ENCODE measurements around the gene CD63. TPM values are rescaled to one million over a fixed set of nuclear protein-coding genes. Genes with fewer than 3 reads are reported as not detected.

CD63 gene
- total and polyA plus RNA-seq, 3 experiments from 2014 or later = 200 to 375 (median 202) TPM

DNA sequence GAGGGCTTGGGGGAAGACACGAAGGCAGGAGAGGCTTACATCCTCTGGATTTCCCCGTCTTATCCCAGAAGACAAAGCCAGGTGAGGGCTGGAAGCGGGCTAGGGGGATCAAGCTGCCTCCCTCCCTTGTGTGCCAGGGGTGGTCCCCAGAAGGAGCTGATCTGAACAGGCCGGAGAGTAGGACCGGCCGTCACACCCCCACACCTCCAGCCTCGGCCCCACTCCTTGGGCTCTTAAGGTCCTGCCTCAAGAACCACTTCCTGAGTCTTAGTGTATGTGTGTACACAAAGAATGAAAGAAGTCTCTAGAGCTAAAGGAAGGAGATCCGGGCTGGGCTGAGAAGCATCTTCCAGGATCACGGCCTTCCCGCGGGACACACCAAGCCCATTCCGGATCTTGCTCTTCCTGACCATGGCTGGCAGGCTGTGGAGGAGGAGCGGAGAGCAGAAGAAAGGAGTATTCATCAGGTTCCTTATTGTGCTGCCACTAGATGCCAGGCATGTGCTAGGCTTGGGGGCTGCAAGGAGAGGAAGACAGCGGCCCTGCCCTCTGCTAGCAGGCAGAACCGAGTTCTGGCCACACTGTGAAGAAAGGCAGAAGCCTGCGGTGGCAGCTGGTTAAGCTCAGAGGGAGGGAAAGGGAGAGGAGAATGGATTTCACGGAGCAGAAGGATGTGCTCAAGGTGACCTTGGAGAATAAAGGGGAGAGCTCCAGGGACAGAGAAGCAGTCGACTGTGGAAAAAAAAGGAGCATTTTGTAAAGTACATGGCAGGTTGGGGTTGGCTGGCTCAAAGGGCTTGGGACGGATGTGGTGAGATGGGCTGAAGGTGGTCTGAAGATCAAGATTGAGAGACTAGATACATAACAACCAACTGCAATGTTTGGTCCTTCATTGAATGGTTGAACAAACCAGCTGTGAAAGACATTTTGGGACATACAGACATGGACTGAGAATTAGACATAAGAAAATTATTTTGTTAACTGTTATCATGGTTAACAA is 1.3 kb upstream of the CD63 start:
- POLR2A ChIA-PET = interaction anchor here (0.7 to 2.6 kb wide), 8 partner anchors 7 to 460 kb away, joined by 3 to 11 read pairs (median 6); partner anchors contain the start of genes BLOC1S1, ORMDL2, PYM1 and RAB5B
- Histone ChIP-seq H3K4me3 (ENCODE audit: low read length) (peak overlapping the region; percentile 84), H3K27me3 (ENCODE audit: insufficient read depth, low read length, poor library complexity, severe bottlenecking) (no peaks in the 10 kb centered on the region), H3K27ac (ENCODE audit: low read depth, low read length) (peak overlapping the region; percentile 83), H3K36me3 (ENCODE audit: insufficient read depth, low read length) (no peaks in the 10 kb centered on the region), H3K4me1 (ENCODE audit: insufficient read depth, low read length) (peaks cover 30% of the 10 kb centered on the region), H3K9me3 (ENCODE audit: low read length) (no peaks in the 10 kb centered on the region)
- Mint-ChIP-seq H3K36me3 (peaks cover 0 to 23% (median 2%) of the 10 kb centered on the region in 3 donors), H3K27ac (peak overlapping the region; percentile 65 to 96 (median 91)), H3K4me3 (peak overlapping the region; percentile 83 to 95 (median 88)), H3K4me1 (peaks cover 31 to 40% (median 32%) of the 10 kb centered on the region in 3 donors), H3K9me3 (no peaks in the 10 kb centered on the region), H3K27me3 (no peaks in the 10 kb centered on the region)
- CTCF ChIA-PET = interaction anchor here (0.7 to 2.4 kb wide), 11 partner anchors 9 to 406 kb away, joined by 3 to 25 read pairs (median 3); partner anchors contain the start of genes BLOC1S1, ESYT1 and RDH5
- DNase-seq = peak in 3 of 5 donors; percentile 20 to 39 (median 37)

DNA sequence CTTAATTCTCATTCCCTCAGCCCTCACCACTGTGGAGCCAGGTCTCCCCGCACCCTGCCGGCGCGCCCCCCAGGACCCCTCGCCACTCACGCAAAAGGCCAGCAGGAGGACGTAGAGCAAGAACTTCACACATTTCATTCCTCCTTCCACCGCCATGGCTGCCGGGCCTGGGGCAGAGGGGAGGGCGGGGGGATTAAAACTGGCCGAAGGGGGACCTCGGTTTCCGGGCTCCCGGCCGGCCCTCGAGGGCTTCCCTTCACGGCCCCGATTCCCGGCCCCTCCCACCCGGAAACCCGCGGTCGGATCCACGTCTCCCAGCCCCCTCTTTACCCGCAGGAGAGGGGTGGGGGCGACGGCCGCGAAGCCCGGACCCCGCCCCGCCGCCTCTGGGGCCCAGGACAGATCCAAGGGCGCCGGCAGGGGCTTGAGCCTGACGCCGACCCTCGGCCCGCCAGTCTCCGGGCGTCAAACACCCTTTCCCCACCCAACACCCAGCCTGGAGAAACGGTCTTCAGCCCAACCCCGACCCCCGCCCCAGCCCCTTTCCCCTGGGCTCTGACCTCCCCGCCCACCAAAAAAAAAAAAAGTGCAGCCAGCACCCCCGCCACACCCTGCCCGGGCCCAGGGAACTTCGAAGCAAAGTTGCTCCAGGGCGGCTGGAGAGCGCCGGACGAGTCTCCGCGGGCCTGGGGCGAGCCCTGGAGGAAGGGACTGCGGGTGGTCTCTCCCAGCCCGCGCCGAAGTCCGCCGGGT is 447 bp downstream of the CD63 start:
- CTCF ChIA-PET = interaction anchor here (1.5 to 2.4 kb wide), 4 partner anchors 8 to 399 kb away, joined by 3 to 25 read pairs (median 12); partner anchors contain the start of genes ESYT1 and RDH5
- peak in 1 of 5 donors; percentile 41 for DNase-seq
- Mint-ChIP-seq H3K36me3 (peaks cover 0 to 36% (median 6%) of the 10 kb centered on the region in 3 donors), H3K9me3 (no peaks in the 10 kb centered on the region), H3K4me1 (peaks cover 37 to 46% (median 40%) of the 10 kb centered on the region in 3 donors), H3K4me3 (peak overlapping the region; percentile 66 to 95 (median 84)), H3K27ac (peak overlapping the region; percentile 35 to 97 (median 88)), H3K27me3 (no peaks in the 10 kb centered on the region)
- peak overlapping the region; percentile 84 for H3K4me3 ChIP-seq (ENCODE audit: low read length)
- peak overlapping the region; percentile 83 for H3K27ac ChIP-seq (ENCODE audit: low read depth, low read length)
- no peaks in the 10 kb centered on the region for H3K36me3 ChIP-seq (ENCODE audit: insufficient read depth, low read length)
- POLR2A ChIA-PET = interaction anchor here (1.3 to 2.6 kb wide), 4 partner anchors 10 to 461 kb away, joined by 5 to 11 read pairs (median 8); partner anchors contain the start of genes BLOC1S1, RAB5B and SMARCC2
- no peaks in the 10 kb centered on the region for H3K9me3 ChIP-seq (ENCODE audit: low read length)
- no peaks in the 10 kb centered on the region for H3K27me3 ChIP-seq (ENCODE audit: insufficient read depth, low read length, poor library complexity, severe bottlenecking)
- peaks cover 34% of the 10 kb centered on the region for H3K4me1 ChIP-seq (ENCODE audit: insufficient read depth, low read length)

DNA sequence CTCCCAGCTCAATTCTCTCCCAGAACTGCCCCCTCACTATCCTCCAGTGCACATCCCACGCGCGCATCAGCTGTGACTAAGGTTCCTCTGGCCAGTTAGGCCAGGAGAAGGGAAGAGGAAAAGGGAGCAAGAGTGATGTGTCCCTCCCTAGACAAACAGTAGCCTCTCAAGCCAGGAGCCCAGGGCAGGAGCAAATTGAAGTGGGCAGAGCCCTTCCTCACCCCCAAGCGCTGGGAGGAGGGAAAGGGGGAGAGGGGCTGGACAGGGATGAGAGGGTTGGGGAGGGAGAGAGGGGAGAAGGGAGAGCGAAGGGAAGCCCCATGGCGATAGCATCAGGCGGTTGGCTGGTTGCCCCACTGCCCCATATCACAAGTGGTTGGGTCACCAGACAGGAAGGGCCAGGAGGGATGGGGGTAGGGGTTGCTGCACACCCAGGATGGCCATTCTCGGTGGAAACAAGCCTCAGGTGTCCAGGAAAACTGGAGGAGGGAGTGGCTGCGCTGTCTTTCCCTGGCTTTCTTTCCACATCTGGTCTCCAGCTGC is 1.1 kb downstream of the CD63 start:
- H3K27me3 Mint-ChIP-seq = no peaks in the 10 kb centered on the region
- no peaks in the 10 kb centered on the region for H3K9me3 Mint-ChIP-seq
- peak overlapping the region; percentile 83 for H3K27ac ChIP-seq (ENCODE audit: low read depth, low read length)
- H3K4me1 ChIP-seq (ENCODE audit: insufficient read depth, low read length) = peaks cover 34% of the 10 kb centered on the region
- no peaks in the 10 kb centered on the region for H3K36me3 ChIP-seq (ENCODE audit: insufficient read depth, low read length)
- ChIA-PET POLR2A (no interaction called here), CTCF (interaction anchor here (0.9 to 1.3 kb wide), 2 partner anchors 9 to 10 kb away, joined by 3 read pairs; no protein-coding TSS in a partner anchor)
- peak overlapping the region; percentile 76 to 97 (median 88) for H3K27ac Mint-ChIP-seq
- peak overlapping the region; percentile 14 for H3K4me3 ChIP-seq (ENCODE audit: low read length)
- no peaks in the 10 kb centered on the region for H3K9me3 ChIP-seq (ENCODE audit: low read length)
- H3K4me3 Mint-ChIP-seq = peak overlapping the region; percentile 66 to 95 (median 83)
- H3K36me3 Mint-ChIP-seq = peaks cover 0 to 39% (median 6%) of the 10 kb centered on the region in 3 donors
- H3K27me3 ChIP-seq (ENCODE audit: insufficient read depth, low read length, poor library complexity, severe bottlenecking) = no peaks in the 10 kb centered on the region
- DNase-seq = no peak
- peaks cover 37 to 46% (median 40%) of the 10 kb centered on the region in 3 donors for H3K4me1 Mint-ChIP-seq

DNA sequence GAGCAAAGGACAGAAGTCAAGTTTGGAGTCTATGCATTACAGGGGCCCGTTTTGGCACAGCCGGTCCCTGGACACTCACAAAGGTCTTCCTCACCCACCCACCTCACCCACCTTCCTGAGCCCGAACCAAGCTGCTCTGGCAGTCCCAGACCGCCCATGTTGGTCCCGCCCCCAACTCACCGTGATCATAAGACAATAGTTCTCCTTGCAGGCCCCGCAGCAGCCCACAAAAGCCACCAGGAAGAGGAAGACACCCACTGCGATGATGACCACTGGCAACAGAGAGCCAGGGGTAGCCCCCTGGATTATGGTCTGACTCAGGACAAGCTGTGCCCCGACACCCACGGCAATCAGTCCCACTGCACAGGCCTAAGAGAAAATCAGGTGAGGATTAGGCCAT is 1.8 kb downstream of the CD63 start:
- H3K27ac Mint-ChIP-seq = peak overlapping the region; percentile 58 to 93 (median 88)
- ChIA-PET POLR2A (no interaction called here), CTCF (interaction anchor here (0.9 to 1.3 kb wide), 2 partner anchors 10 to 11 kb away, joined by 3 read pairs; no protein-coding TSS in a partner anchor)
- Histone ChIP-seq H3K36me3 (ENCODE audit: insufficient read depth, low read length) (no peaks in the 10 kb centered on the region), H3K4me3 (ENCODE audit: low read length) (no peak overlapping the region), H3K4me1 (ENCODE audit: insufficient read depth, low read length) (peaks cover 34% of the 10 kb centered on the region), H3K27ac (ENCODE audit: low read depth, low read length) (peak overlapping the region; percentile 83), H3K27me3 (ENCODE audit: insufficient read depth, low read length, poor library complexity, severe bottlenecking) (no peaks in the 10 kb centered on the region), H3K9me3 (ENCODE audit: low read length) (no peaks in the 10 kb centered on the region)
- H3K27me3 Mint-ChIP-seq = no peaks in the 10 kb centered on the region
- DNase-seq = no peak
- no peaks in the 10 kb centered on the region for H3K9me3 Mint-ChIP-seq
- H3K4me3 Mint-ChIP-seq = peak overlapping the region; percentile 66 to 95 (median 83)
- peaks cover 0 to 39% (median 6%) of the 10 kb centered on the region in 3 donors for H3K36me3 Mint-ChIP-seq
- H3K4me1 Mint-ChIP-seq = peaks cover 37 to 46% (median 40%) of the 10 kb centered on the region in 3 donors

DNA sequence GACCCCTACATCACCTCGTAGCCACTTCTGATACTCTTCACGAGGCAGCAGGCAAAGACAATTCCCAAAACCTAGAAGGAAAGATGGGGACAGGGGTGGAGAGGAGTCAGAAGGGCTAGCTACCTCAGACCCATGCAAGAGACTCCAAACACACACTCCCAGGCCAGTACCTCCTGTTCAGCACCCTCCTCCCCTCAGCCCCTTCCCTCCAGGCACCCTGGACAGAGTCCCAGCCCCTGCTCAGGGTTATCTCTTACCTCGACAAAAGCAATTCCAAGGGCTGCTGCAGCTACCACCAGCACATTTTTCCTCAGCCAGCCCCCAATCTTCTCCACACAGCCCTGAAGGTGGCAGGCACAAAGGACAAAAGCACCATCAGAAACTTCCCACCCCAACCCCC is 3.3 kb downstream of the CD63 start:
- peak overlapping the region in 6 of 8 donors; percentile 35 to 88 (median 71) for H3K27ac Mint-ChIP-seq
- no peaks in the 10 kb centered on the region for H3K27me3 ChIP-seq (ENCODE audit: insufficient read depth, low read length, poor library complexity, severe bottlenecking)
- H3K27me3 Mint-ChIP-seq = no peaks in the 10 kb centered on the region
- H3K36me3 ChIP-seq (ENCODE audit: insufficient read depth, low read length) = no peaks in the 10 kb centered on the region
- H3K27ac ChIP-seq (ENCODE audit: low read depth, low read length) = no peak overlapping the region
- peak overlapping the region in 3 of 7 donors; percentile 60 to 78 (median 66) for H3K4me3 Mint-ChIP-seq
- H3K4me3 ChIP-seq (ENCODE audit: low read length) = no peak overlapping the region
- peaks cover 35 to 55% (median 37%) of the 10 kb centered on the region in 3 donors for H3K4me1 Mint-ChIP-seq
- H3K36me3 Mint-ChIP-seq = peaks cover 0 to 44% (median 6%) of the 10 kb centered on the region in 3 donors
- H3K4me1 ChIP-seq (ENCODE audit: insufficient read depth, low read length) = peaks cover 37% of the 10 kb centered on the region
- H3K9me3 ChIP-seq (ENCODE audit: low read length) = no peaks in the 10 kb centered on the region
- POLR2A ChIA-PET = interaction anchor here (1.0 to 1.8 kb wide), 3 partner anchors 10 to 104 kb away, joined by 3 to 4 read pairs (median 4); partner anchors contain the start of genes BLOC1S1 and DNAJC14
- DNase-seq = no peak
- no peaks in the 10 kb centered on the region for H3K9me3 Mint-ChIP-seq
- CTCF ChIA-PET = interaction anchor here (0.9 to 6.9 kb wide), 5 partner anchors 9 to 69 kb away, joined by 3 to 67 read pairs (median 4); partner anchors contain the start of gene BLOC1S1

DNA sequence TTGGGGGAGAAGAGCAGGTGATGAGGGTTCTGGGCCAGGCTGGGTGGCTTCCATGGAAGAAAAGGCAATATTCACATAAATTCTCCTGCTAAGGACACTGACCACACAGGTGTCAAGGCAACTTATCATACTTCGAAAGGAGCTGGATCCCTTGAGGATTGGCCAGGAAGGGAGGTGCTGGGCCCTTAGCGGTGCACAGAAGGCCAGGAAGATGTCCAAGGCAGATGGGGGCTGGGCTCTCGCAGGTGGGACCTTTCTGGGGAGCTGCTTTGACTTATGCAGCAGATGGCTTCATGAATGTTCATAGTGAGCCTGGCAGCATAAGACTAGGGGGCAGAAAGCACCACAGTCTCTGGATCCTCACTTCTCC is 3.9 kb downstream of the CD63 start:
- peaks cover 29 to 55% (median 32%) of the 10 kb centered on the region in 3 donors for H3K4me1 Mint-ChIP-seq
- ChIA-PET CTCF (interaction anchor here (0.9 to 6.9 kb wide), 7 partner anchors 9 to 315 kb away, joined by 3 to 67 read pairs (median 4); partner anchors contain the start of genes BLOC1S1 and ITGA7), POLR2A (interaction anchor here (0.7 to 1.8 kb wide), 5 partner anchors 9 to 105 kb away, joined by 3 to 4 read pairs (median 4); partner anchors contain the start of genes BLOC1S1, DNAJC14 and ORMDL2)
- no peak overlapping the region for H3K4me3 ChIP-seq (ENCODE audit: low read length)
- H3K9me3 ChIP-seq (ENCODE audit: low read length) = no peaks in the 10 kb centered on the region
- H3K4me1 ChIP-seq (ENCODE audit: insufficient read depth, low read length) = peaks cover 30% of the 10 kb centered on the region
- no peak overlapping the region for H3K27ac ChIP-seq (ENCODE audit: low read depth, low read length)
- peak overlapping the region in 1 of 7 donors; percentile 66 for H3K4me3 Mint-ChIP-seq
- H3K27me3 ChIP-seq (ENCODE audit: insufficient read depth, low read length, poor library complexity, severe bottlenecking) = no peaks in the 10 kb centered on the region
- H3K27me3 Mint-ChIP-seq = no peaks in the 10 kb centered on the region
- H3K36me3 Mint-ChIP-seq = peaks cover 0 to 47% (median 6%) of the 10 kb centered on the region in 3 donors
- no peaks in the 10 kb centered on the region for H3K36me3 ChIP-seq (ENCODE audit: insufficient read depth, low read length)
- no peaks in the 10 kb centered on the region for H3K9me3 Mint-ChIP-seq
- no peak for DNase-seq
- H3K27ac Mint-ChIP-seq = peak overlapping the region in 7 of 8 donors; percentile 5 to 88 (median 59)

All from CD8-positive, alpha-beta memory T cell (primary cell).